ENCODE data around the gene OPN1MW2. TPM values are rescaled to one million over a fixed set of nuclear protein-coding genes. Genes with fewer than 3 reads are reported as not detected.
"Not testable (repeated sequence)": the region's sequence is repeated elsewhere in the genome, so short reads cannot be mapped to it uniquely, and the experiment has no call there.

Gene OPN1MW2
- total RNA-seq, 2 donors from 2014 or later = not detected

DNA sequence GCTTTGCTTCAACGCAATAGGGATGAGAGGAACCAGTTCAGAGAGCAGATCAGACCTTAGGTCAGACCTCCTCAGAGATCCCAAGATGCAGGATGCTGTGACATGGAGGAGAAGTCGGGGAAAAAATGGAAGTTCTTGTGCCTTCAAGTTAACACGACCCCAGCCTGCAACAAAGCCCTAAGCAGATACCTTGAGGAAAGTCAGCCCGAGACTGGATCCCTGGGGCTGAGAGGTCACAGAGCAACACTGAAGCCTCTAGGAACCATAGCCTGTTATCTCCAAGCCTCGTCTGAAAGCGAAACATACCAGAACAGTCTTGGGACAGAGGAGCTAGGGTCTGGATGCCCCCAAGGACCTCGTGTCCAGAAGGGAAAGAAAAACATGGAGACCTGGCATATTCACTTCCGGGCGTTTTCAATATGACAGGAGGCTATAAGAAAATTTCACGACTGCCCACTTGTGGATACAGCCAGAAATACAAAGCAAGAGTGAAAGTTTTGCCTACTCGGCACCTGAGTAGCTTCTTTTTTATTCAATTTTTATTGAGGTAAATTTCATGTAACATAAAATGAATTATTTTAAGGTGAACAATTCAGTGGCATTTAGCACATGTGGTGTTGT lies 19.5 kb downstream of the OPN1MW2 start:
- H3K36me3 Mint-ChIP-seq (ENCODE audit: low read depth); H3K27me3 Mint-ChIP-seq; H3K9me3 Mint-ChIP-seq; ATAC-seq (replicated peaks); H3K4me1 Mint-ChIP-seq; H3K4me3 Mint-ChIP-seq; H3K27ac Mint-ChIP-seq: not testable (repeated sequence)

DNA sequence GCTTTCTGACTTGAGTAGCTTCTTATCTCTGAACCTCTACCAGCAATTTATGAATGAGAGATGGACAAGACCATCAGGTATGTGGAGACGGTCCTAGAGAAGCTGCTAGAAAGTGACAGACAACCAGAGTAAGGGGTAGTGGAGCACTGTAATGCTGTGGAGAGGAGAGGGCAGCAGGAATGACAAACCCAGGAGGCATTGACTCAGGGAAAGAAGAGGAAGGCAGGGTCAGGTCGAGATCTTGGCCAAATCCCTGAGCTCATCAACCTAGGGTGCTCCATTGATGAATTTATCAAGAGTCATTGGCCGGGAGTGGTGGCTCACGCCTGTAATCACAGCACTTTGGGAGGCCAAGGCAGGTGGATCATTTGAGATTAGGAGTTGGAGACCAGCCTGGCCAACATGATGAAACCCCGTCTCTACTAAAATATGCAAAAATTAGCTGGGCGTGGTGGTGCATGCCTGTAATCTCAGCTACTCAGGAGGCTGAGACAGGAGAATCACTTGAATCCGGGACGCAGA lies 20.5 kb downstream of the OPN1MW2 start:
- not testable (repeated sequence) for H3K4me1 Mint-ChIP-seq; H3K36me3 Mint-ChIP-seq (ENCODE audit: low read depth); H3K9me3 Mint-ChIP-seq; H3K27me3 Mint-ChIP-seq; H3K4me3 Mint-ChIP-seq; ATAC-seq (replicated peaks)
- H3K27ac Mint-ChIP-seq = peak overlapping the region; percentile 56

DNA sequence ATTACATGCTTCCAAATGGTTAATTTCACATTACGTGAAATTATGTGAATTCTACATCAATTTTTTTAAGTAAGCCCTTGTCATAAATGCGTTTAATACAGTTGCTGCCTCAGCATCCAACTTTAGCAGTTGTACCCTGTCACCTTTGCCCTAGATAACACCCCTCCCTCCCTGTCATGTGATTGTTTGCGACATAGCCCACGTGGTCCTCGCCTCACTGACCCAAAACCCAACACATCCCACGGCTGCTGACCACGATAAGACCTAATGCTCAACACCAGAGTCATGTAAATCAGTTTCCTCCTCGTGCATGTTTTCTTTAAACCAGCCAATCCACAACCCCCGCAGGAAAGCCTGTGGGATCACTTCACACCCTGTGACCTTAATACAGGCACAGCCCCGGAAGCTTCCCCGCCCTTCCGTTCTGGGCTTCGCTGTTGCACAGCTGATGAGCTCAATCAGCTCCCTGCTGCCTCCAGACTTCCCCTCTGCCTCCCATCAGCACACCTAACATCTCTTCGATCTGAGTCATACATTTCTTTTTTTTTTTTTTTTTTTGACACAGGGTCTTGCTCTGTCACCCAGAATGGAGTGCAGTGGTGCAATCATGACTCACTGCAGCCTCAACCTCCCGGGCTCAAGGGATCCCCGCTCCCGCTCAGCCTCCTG lies 28.0 kb downstream of the OPN1MW2 start:
- not testable (repeated sequence) for H3K9me3 Mint-ChIP-seq; H3K27ac Mint-ChIP-seq; H3K4me3 Mint-ChIP-seq; H3K27me3 Mint-ChIP-seq; H3K36me3 Mint-ChIP-seq (ENCODE audit: low read depth); H3K4me1 Mint-ChIP-seq
- peak; percentile 97 for ATAC-seq (replicated peaks)

DNA sequence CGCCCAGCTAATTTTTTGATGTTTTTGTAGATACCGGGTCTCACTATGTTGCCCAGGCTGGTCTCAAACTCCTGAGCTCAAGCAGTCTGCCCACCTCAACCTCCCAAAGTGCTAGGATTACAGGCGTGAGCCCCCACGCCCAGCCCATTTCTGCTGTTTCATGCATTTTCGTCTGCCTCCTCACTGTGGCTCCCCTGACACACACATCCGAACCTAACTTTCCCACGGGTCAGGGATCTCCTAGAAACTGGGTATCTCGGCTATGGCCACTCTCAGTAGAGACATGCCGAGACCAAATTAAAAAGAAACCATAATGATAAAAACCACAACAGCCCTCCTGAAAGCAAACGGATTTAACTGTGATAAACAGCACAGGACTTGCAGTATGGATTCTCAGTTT lies 28.5 kb downstream of the OPN1MW2 start:
- not testable (repeated sequence) for H3K9me3 Mint-ChIP-seq; H3K27ac Mint-ChIP-seq; H3K27me3 Mint-ChIP-seq; H3K4me3 Mint-ChIP-seq; H3K4me1 Mint-ChIP-seq; H3K36me3 Mint-ChIP-seq (ENCODE audit: low read depth)
- ATAC-seq (replicated peaks) = peak; percentile 38

DNA sequence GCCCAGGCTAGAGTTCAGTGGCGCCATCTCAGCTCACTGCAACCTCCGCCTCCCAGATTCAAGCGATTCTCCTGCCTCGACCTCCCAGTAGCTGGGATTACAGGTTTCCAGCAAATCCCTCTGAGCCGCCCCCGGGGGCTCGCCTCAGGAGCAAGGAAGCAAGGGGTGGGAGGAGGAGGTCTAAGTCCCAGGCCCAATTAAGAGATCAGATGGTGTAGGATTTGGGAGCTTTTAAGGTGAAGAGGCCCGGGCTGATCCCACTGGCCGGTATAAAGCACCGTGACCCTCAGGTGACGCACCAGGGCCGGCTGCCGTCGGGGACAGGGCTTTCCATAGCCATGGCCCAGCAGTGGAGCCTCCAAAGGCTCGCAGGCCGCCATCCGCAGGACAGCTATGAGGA lies 37.7 kb downstream of the OPN1MW2 start, which contains the start of gene OPN1MW3:
Gene OPN1MW3, plus strand, starts transcription at position 301 of the 400 bp plus-strand sequence. Its CDS starts 38 bp downstream, at position 339.
- not testable (repeated sequence) for H3K27me3 Mint-ChIP-seq; H3K4me3 Mint-ChIP-seq; H3K27ac Mint-ChIP-seq; ATAC-seq (replicated peaks); H3K36me3 Mint-ChIP-seq (ENCODE audit: low read depth); H3K9me3 Mint-ChIP-seq; H3K4me1 Mint-ChIP-seq

DNA sequence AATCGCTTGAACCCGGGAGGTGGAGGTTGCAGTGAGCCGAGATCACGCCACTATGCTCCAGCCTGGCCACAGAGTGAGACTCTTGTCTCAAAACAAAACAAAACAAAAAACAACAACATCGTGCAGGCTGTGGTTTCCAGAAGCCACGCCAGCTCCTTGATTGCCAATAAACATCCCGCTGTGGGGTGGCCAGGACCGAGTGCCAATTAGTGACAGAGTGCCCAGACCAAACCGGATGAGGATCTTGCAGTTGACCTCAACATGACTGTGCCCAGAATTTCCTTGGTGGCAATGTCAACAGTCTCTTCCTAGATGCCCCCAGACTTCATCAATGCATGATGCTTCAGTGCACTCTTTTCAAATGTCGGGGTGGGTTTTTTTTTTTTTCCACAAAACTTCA lies 39.2 kb downstream of the OPN1MW2 start:
- not testable (repeated sequence) for H3K4me1 Mint-ChIP-seq; H3K27ac Mint-ChIP-seq; H3K27me3 Mint-ChIP-seq; H3K4me3 Mint-ChIP-seq; H3K9me3 Mint-ChIP-seq; ATAC-seq (replicated peaks); H3K36me3 Mint-ChIP-seq (ENCODE audit: low read depth)

DNA sequence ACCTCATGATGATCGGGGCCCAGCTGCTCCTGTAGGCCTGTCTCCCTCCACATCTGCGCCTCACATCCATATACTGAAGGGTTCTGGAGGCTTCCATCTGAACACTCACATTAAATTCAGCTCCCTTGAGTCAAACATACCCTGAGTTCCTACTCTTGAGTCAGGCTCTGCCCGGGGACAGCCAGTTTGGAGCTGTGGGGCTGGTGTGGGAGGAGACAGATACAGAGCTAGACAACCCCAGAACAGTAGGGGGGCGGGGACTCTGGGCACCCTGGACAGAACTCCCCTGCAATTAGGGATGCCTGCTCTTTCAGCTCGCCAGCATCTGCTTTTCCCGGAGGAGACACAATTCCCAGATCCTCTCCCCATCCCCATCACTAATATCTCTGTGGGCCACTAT lies 43.5 kb downstream of the OPN1MW2 start:
- not testable (repeated sequence) for ATAC-seq (replicated peaks); H3K27ac Mint-ChIP-seq; H3K27me3 Mint-ChIP-seq; H3K9me3 Mint-ChIP-seq; H3K36me3 Mint-ChIP-seq (ENCODE audit: low read depth); H3K4me3 Mint-ChIP-seq; H3K4me1 Mint-ChIP-seq

DNA sequence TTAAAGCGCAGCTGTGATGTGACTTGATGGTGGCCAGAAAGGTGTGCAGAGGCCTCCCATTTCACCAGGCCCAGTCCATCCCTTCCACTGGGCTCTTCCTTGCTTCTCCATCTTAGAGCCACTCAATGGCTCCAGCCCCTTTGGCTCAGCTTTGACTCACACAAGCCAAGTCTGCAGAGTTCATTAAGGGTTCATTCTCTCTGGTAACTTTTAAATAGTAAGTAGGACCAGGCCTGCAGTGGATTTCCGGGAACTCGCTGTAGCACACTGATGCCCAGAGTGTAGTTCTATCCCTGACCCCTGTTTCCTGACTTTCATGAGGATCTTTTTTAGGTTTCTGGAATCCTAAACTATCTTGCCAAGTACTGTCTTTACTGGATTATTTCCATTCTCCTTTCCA lies 49.7 kb downstream of the OPN1MW2 start:
- not testable (repeated sequence) for H3K27ac Mint-ChIP-seq; H3K4me3 Mint-ChIP-seq; H3K4me1 Mint-ChIP-seq; H3K27me3 Mint-ChIP-seq; ATAC-seq (replicated peaks); H3K9me3 Mint-ChIP-seq; H3K36me3 Mint-ChIP-seq (ENCODE audit: low read depth)

Other genes starting within 250 kb of the OPN1MW2 start
- 100 to 1,000 TPM in 1 of 2 donors, 10 to 100 TPM in 1; 85.5 to 134 TPM for gene HCFC1, start 247.9 kb upstream of the OPN1MW2 start, total RNA-seq
- gene TMEM187, start 247.0 kb upstream of the OPN1MW2 start, total RNA-seq = 1 to 10 TPM; 7.1 to 7.8 TPM
- 100 to 1,000 TPM; 113 to 224 TPM for gene IRAK1, start 199.9 kb upstream of the OPN1MW2 start, total RNA-seq
- 10 to 100 TPM; 72.2 to 87.8 TPM for gene MECP2, start 122.0 kb upstream of the OPN1MW2 start, total RNA-seq
- not detected for gene OPN1LW, start 75.5 kb upstream of the OPN1MW2 start, total RNA-seq
- not detected for gene OPN1MW, start 37.2 kb upstream of the OPN1MW2 start, total RNA-seq
- not detected for gene OPN1MW3, start 37.8 kb downstream of the OPN1MW2 start, total RNA-seq
- gene TEX28, start 75.4 kb downstream of the OPN1MW2 start, total RNA-seq = not detected
- gene TKTL1, start 76.0 kb downstream of the OPN1MW2 start, total RNA-seq = 1 to 10 TPM in 1 of 2 donors, under 1 TPM in 1; 0.54 to 2.1 TPM
- gene FLNA, start 154.9 kb downstream of the OPN1MW2 start, total RNA-seq = 1,000 to 10,000 TPM; 1,274 to 1,383 TPM
- 10 to 100 TPM; 86.5 to 87.5 TPM for gene EMD, start 159.5 kb downstream of the OPN1MW2 start, total RNA-seq
- gene RPL10, start 178.6 kb downstream of the OPN1MW2 start, total RNA-seq = 1,000 to 10,000 TPM; 1,604 to 1,651 TPM
- gene DNASE1L1, start 189.5 kb downstream of the OPN1MW2 start, total RNA-seq = 10 to 100 TPM; 13.9 to 16.7 TPM
- gene TAFAZZIN, start 191.8 kb downstream of the OPN1MW2 start, total RNA-seq = 10 to 100 TPM; 39.3 to 40.8 TPM
- 10 to 100 TPM; 39.9 to 42.1 TPM for gene ATP6AP1, start 208.9 kb downstream of the OPN1MW2 start, total RNA-seq
- gene GDI1, start 217.4 kb downstream of the OPN1MW2 start, total RNA-seq = 100 to 1,000 TPM; 120 to 165 TPM
- 10 to 100 TPM; 49.3 to 71.4 TPM for gene FAM50A, start 224.4 kb downstream of the OPN1MW2 start, total RNA-seq
- 10 to 100 TPM; 63.2 to 67.8 TPM for gene PLXNA3, start 238.5 kb downstream of the OPN1MW2 start, total RNA-seq

Measured in activated T-helper 17 cell treated with anti-CD3 and anti-CD28 coated beads, Interleukin-2, amount 50 U/mL, for 72 hours (primary cell).